ENCODE results near the gene PTCD3. TPM values are rescaled to one million over a fixed set of nuclear protein-coding genes. Genes with fewer than 3 reads are reported as not detected.
A peak's percentile ranks its signal among the peaks of the same experiment; 100 is the strongest.

Gene PTCD3
- total RNA-seq, 1 donor = 110 TPM

GRCh38 chr2:86157009-86157556 is 51.0 kb downstream of the PTCD3 start:
- H3K4me3 ChIP-seq (ENCODE audit: low read depth, low read length) = no peak overlapping the region
- no peak for TF ChIP-seq CTCF (IDR thresholded peaks at IDR 0.05; ENCODE audit: insufficient read depth, low read depth, low read length)
- DNase-seq (ENCODE audit: low read depth) = peak; percentile 15

DNA sequence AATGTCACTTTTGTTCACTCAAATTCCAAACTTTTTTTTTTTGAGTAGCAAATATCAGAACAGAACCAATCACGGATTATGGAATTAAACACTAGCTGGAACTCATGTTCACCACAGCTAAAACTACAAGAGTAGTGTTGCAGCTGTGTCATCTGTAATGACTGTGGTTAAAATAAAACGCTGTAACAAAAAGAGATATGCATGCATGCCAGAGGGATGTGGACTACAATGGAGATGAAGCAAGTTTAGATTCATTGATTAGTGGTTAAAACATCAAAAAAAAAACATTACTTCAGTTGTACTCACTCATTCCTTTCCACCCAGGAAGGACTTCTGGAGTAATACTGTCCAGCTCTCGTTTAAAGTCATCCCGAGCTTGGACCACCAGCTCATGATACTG is 52.3 kb downstream of the PTCD3 start:
- DNase-seq (ENCODE audit: low read depth) = no peak
- no peak for TF ChIP-seq CTCF (IDR thresholded peaks at IDR 0.05; ENCODE audit: insufficient read depth, low read depth, low read length)
- no peak overlapping the region for H3K4me3 ChIP-seq (ENCODE audit: low read depth, low read length)

GRCh38 chr2:86160156-86160952 is 54.3 kb downstream of the PTCD3 start:
- no peak overlapping the region for H3K4me3 ChIP-seq (ENCODE audit: low read depth, low read length)
- TF ChIP-seq CTCF (IDR thresholded peaks at IDR 0.05; ENCODE audit: insufficient read depth, low read depth, low read length) = no peak
- peak; percentile 17 for DNase-seq (ENCODE audit: low read depth)

DNA sequence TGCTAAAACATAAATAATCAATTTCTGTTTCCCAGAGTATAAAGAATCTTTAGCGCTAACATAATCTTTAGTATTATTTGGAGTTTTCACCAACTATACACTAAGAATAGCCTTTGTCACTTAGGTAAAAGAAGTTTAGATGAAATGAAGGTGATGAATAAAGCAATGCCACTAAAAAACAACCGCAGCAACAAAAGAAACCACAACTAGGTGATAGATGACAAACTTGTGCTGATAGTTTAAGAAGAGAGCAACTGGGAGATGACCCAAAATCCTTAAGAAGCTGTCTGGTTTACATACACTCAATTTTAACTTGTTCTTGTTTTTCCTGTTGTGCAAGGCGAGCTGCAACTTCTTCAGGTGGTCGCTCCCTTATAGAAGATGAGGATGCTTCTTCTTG is 64.4 kb downstream of the PTCD3 start:
- no peak for DNase-seq (ENCODE audit: low read depth)
- TF ChIP-seq CTCF (IDR thresholded peaks at IDR 0.05; ENCODE audit: insufficient read depth, low read depth, low read length) = no peak
- no peak overlapping the region for H3K4me3 ChIP-seq (ENCODE audit: low read depth, low read length)

- H3K4me3 ChIP-seq (ENCODE audit: low read depth, low read length) = no peak overlapping the region
- no peak for DNase-seq (ENCODE audit: low read depth)
- no peak for TF ChIP-seq CTCF (IDR thresholded peaks at IDR 0.05; ENCODE audit: insufficient read depth, low read depth, low read length)
Measured at GRCh38 chr2:86171295-86171694, 65.3 kb downstream of the PTCD3 start.

GRCh38 chr2:86172610-86173009 is 66.6 kb downstream of the PTCD3 start:
- DNase-seq (ENCODE audit: low read depth) = no peak
- no peak for TF ChIP-seq CTCF (IDR thresholded peaks at IDR 0.05; ENCODE audit: insufficient read depth, low read depth, low read length)
- H3K4me3 ChIP-seq (ENCODE audit: low read depth, low read length) = no peak overlapping the region
